Neural progenitor cell (in vitro differentiated cells): ENCODE results near the gene HIF1AN. TPM values are rescaled to one million over a fixed set of nuclear protein-coding genes. Genes with fewer than 3 reads are reported as not detected.

ENCODE experiments used
- DNase-seq: peaks from one replicate; pipeline ENCODE4 v3.0.0-alpha.2; 2016; ENCODE audit warnings: low spot score
- H2AFZ ChIP-seq: fragments of 200-600 bp; sonication (generic); replicated peaks from 2 replicates; pipeline ENCODE4 v1.6.1; 2016; ENCODE audit warnings: antibody characterized with exemption
- H3F3A ChIP-seq: fragments of 200-600 bp; sonication (generic); 2 replicates; pipeline ENCODE4 v1.6.1; 2016; ENCODE audit warnings: antibody characterized with exemption, low read depth
- H3K27ac ChIP-seq: fragments of 200-600 bp; sonication (generic); 2 replicates; pipeline ENCODE4 v1.5.1; 2016; ENCODE audit warnings: mild to moderate bottlenecking
- H3K27me3 ChIP-seq: fragments of 200-600 bp; sonication (generic); 2 replicates; pipeline ENCODE4 v1.6.1; 2016; ENCODE audit warnings: mild to moderate bottlenecking, moderate library complexity
- H3K36me3 ChIP-seq: fragments of 200-600 bp; sonication (generic); 2 replicates; pipeline ENCODE4 v1.5.1; 2016
- H3K4me1 ChIP-seq: fragments of 200-600 bp; sonication (generic); 2 replicates; pipeline ENCODE4 v1.6.1; 2016; ENCODE audit warnings: mixed run types
- H3K4me2 ChIP-seq: fragments of 200-600 bp; sonication (generic); 2 replicates; pipeline ENCODE4 v1.6.1; 2016
- H3K4me3 ChIP-seq: fragments of 200-600 bp; sonication (generic); 2 replicates; pipeline ENCODE4 v1.5.1; 2016
- H3K79me2 ChIP-seq: fragments of 200-600 bp; sonication (generic); 2 replicates; pipeline ENCODE4 v1.6.1; 2016; ENCODE audit warnings: low read depth
- H3K9ac ChIP-seq: fragments of 200-600 bp; sonication (generic); 2 replicates; pipeline ENCODE4 v1.6.1; 2016
- H3K9me3 ChIP-seq: fragments of 200-600 bp; sonication (generic); 2 replicates; pipeline ENCODE4 v1.5.1; 2016; ENCODE audit warnings: low read depth
- H4K20me1 ChIP-seq: fragments of 200-600 bp; sonication (generic); 2 replicates; pipeline ENCODE4 v1.6.1; 2016; ENCODE audit warnings: low read depth
- H3K27ac Mint-ChIP-seq: 3 replicates; pipeline ENCODE4 v1.8.0; 2021; ENCODE audit warnings: mixed read lengths
- H3K27me3 Mint-ChIP-seq: 2 replicates; pipeline ENCODE4 v1.8.0; 2022; ENCODE audit warnings: low read depth, mild to moderate bottlenecking, inconsistent platforms, moderate library complexity, mixed read lengths; ENCODE audit not compliant: insufficient read depth
- H3K36me3 Mint-ChIP-seq: 3 replicates; pipeline ENCODE4 v1.8.0; 2021; ENCODE audit warnings: mixed read lengths
- H3K4me1 Mint-ChIP-seq: 3 replicates; pipeline ENCODE4 v1.8.0; 2021; ENCODE audit warnings: mixed read lengths
- H3K4me3 Mint-ChIP-seq: 3 replicates; pipeline ENCODE4 v1.8.0; 2021; ENCODE audit warnings: mild to moderate bottlenecking, moderate library complexity, mixed read lengths
- H3K9me3 Mint-ChIP-seq: 3 replicates; pipeline ENCODE4 v1.8.0; 2020; ENCODE audit warnings: mixed read lengths
- CTCF ChIP-seq: fragments of 200-600 bp; sonication (generic); IDR thresholded peaks from 2 replicates; pipeline ENCODE4 v1.5.1; 2017; ENCODE audit warnings: antibody characterized with exemption, mild to moderate bottlenecking
- EZH2 ChIP-seq: fragments of 200-600 bp; sonication (generic); IDR thresholded peaks from 2 replicates; pipeline ENCODE4 v1.6.1; 2017; ENCODE audit warnings: antibody characterized with exemption, mild to moderate bottlenecking, moderate library complexity
- EZH2phosphoT487 ChIP-seq: fragments of 200-600 bp; sonication (generic); IDR thresholded peaks from 2 replicates; pipeline ENCODE4 v1.6.1; 2017; ENCODE audit warnings: antibody characterized with exemption
- total RNA-seq: library from RNA; depleted of rRNA; stranded (reverse); fragments of >200 nt; gene quantifications from 2 replicates; pipeline ENCODE4 v1.2.3, GENCODE V29; 2015; ENCODE audit warnings: low replicate concordance

The HIF1AN gene
- total RNA-seq, 1 donor from 2014 or later, result 26.4 TPM

- Histone ChIP-seq H3K4me3 (no peak overlapping the region), H2AFZ (no peak overlapping the region), H3K27ac (no peak overlapping the region), H4K20me1 (no peaks in the 10 kb centered on the region), H3K79me2 (no peaks in the 10 kb centered on the region), H3K4me1 (no peaks in the 10 kb centered on the region), H3K27me3 (peaks cover 96% of the 10 kb centered on the region), H3K36me3 (no peaks in the 10 kb centered on the region), H3K9ac (no peak overlapping the region), H3K9me3 (no peaks in the 10 kb centered on the region), H3K4me2 (no peak overlapping the region), H3F3A (peaks cover 5% of the 10 kb centered on the region)
- Mint-ChIP-seq H3K4me1 (peaks cover 9% of the 10 kb centered on the region), H3K4me3 (no peak overlapping the region), H3K27me3 (peaks cover 10% of the 10 kb centered on the region), H3K9me3 (no peaks in the 10 kb centered on the region), H3K36me3 (no peaks in the 10 kb centered on the region), H3K27ac (no peak overlapping the region)
- DNase-seq, result no peak
- TF ChIP-seq EZH2phosphoT487 (no peak), EZH2 (no peak), CTCF (no peak)
Measured at GRCh38 chr10:100567826-100568225, 32.1 kb downstream of the HIF1AN start.

- Histone ChIP-seq H3K4me3 (no peak overlapping the region), H4K20me1 (no peaks in the 10 kb centered on the region), H2AFZ (no peak overlapping the region), H3K4me2 (no peak overlapping the region), H3K9ac (no peak overlapping the region), H3K4me1 (no peaks in the 10 kb centered on the region), H3K27me3 (peaks cover 96% of the 10 kb centered on the region), H3K36me3 (no peaks in the 10 kb centered on the region), H3K9me3 (no peaks in the 10 kb centered on the region), H3F3A (peaks cover 5% of the 10 kb centered on the region), H3K79me2 (no peaks in the 10 kb centered on the region), H3K27ac (no peak overlapping the region)
- Mint-ChIP-seq H3K27ac (no peak overlapping the region), H3K36me3 (no peaks in the 10 kb centered on the region), H3K27me3 (peaks cover 8% of the 10 kb centered on the region), H3K9me3 (no peaks in the 10 kb centered on the region), H3K4me3 (no peak overlapping the region), H3K4me1 (peaks cover 9% of the 10 kb centered on the region)
- DNase-seq, result no peak
- TF ChIP-seq EZH2 (no peak), EZH2phosphoT487 (no peak), CTCF (no peak)
Measured at GRCh38 chr10:100568912-100569311, 33.2 kb downstream of the HIF1AN start.

GRCh38 chr10:100569687-100570481, 34.1 kb downstream of the HIF1AN start:
- Mint-ChIP-seq H3K9me3 (no peaks in the 10 kb centered on the region), H3K4me1 (peaks cover 9% of the 10 kb centered on the region), H3K27ac (no peak overlapping the region), H3K27me3 (peaks cover 5% of the 10 kb centered on the region), H3K36me3 (no peaks in the 10 kb centered on the region), H3K4me3 (no peak overlapping the region)
- Histone ChIP-seq H3K36me3 (no peaks in the 10 kb centered on the region), H4K20me1 (no peaks in the 10 kb centered on the region), H3K27me3 (peaks cover 96% of the 10 kb centered on the region), H3K9ac (no peak overlapping the region), H3K27ac (no peak overlapping the region), H3K9me3 (no peaks in the 10 kb centered on the region), H3K79me2 (no peaks in the 10 kb centered on the region), H3F3A (peaks cover 5% of the 10 kb centered on the region), H3K4me1 (no peaks in the 10 kb centered on the region), H3K4me3 (peak overlapping the region; percentile 60), H3K4me2 (peak overlapping the region; percentile 75), H2AFZ (peak overlapping the region; percentile 91)
- TF ChIP-seq EZH2phosphoT487, result no peak
- TF ChIP-seq CTCF, result peak; percentile 68
- DNase-seq, result peak; percentile 60
